ENCODE measurements around the gene UBN1. TPM values are rescaled to one million over a fixed set of nuclear protein-coding genes. Genes with fewer than 3 reads are reported as not detected.

UBN1 gene
- total RNA-seq, 1 experiment from 2014 or later, result 63.1 TPM

DNA sequence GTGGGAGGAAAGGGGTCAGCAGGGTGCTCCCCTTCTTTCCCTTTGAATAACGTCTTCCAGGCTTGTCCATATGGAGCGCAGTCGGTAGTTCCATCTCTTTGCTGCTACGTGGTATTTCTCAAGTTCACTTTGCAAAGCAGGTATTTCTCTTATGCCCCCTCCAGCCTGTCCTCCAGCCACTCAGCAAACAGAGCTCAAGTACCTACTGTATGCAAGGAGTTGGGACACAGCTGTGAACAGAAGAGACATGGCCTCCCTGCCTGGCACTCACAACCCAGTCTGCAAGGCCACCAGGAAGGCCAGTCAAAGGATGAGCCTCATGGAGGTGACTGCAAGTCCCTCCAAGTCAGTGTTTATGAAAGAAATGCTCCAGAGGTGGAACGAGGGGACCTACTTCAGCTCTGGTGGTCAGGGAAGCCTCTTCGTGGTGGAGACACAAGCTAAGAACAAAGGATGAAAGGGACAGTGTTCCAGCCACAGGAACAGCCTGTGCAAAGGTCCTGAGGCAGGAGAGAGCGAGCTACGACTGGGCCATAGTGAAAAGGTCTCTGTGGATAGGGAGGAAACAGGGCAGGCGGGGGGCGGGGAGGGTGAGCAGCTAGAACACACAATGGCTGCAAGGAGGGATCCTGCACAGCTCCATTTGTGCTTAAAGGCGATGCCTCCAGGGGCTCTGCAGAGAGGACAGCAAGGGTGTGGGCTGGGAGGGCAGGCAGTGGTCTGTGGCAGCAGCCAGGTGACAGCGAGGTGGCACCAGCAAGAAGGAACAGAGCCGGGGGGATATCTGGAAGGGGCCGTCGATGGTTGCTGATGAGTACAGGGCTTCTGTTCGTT is 57.0 kb downstream of the UBN1 start:
- H3K27ac ChIP-seq (ENCODE audit: low read length), result no peak overlapping the region
- no peak for TF ChIP-seq POLR2AphosphoS5 (IDR thresholded peaks at IDR 0.05; ENCODE audit: low read depth, low read length)
- no peak for TF ChIP-seq TCF7L2 (IDR thresholded peaks at IDR 0.05; ENCODE audit: low read depth, low read length)
- no peak for TF ChIP-seq SIN3A (IDR thresholded peaks at IDR 0.05; ENCODE audit: borderline replicate concordance, insufficient read depth, low read depth, low read length)
- TF ChIP-seq, protein P1, sequence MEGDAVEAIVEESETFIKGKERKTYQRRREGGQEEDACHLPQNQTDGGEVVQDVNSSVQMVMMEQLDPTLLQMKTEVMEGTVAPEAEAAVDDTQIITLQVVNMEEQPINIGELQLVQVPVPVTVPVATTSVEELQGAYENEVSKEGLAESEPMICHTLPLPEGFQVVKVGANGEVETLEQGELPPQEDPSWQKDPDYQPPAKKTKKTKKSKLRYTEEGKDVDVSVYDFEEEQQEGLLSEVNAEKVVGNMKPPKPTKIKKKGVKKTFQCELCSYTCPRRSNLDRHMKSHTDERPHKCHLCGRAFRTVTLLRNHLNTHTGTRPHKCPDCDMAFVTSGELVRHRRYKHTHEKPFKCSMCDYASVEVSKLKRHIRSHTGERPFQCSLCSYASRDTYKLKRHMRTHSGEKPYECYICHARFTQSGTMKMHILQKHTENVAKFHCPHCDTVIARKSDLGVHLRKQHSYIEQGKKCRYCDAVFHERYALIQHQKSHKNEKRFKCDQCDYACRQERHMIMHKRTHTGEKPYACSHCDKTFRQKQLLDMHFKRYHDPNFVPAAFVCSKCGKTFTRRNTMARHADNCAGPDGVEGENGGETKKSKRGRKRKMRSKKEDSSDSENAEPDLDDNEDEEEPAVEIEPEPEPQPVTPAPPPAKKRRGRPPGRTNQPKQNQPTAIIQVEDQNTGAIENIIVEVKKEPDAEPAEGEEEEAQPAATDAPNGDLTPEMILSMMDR (IDR thresholded peaks at IDR 0.05), result no peak
- TF ChIP-seq, protein P2, sequence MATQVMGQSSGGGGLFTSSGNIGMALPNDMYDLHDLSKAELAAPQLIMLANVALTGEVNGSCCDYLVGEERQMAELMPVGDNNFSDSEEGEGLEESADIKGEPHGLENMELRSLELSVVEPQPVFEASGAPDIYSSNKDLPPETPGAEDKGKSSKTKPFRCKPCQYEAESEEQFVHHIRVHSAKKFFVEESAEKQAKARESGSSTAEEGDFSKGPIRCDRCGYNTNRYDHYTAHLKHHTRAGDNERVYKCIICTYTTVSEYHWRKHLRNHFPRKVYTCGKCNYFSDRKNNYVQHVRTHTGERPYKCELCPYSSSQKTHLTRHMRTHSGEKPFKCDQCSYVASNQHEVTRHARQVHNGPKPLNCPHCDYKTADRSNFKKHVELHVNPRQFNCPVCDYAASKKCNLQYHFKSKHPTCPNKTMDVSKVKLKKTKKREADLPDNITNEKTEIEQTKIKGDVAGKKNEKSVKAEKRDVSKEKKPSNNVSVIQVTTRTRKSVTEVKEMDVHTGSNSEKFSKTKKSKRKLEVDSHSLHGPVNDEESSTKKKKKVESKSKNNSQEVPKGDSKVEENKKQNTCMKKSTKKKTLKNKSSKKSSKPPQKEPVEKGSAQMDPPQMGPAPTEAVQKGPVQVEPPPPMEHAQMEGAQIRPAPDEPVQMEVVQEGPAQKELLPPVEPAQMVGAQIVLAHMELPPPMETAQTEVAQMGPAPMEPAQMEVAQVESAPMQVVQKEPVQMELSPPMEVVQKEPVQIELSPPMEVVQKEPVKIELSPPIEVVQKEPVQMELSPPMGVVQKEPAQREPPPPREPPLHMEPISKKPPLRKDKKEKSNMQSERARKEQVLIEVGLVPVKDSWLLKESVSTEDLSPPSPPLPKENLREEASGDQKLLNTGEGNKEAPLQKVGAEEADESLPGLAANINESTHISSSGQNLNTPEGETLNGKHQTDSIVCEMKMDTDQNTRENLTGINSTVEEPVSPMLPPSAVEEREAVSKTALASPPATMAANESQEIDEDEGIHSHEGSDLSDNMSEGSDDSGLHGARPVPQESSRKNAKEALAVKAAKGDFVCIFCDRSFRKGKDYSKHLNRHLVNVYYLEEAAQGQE (IDR thresholded peaks at IDR 0.05; ENCODE audit: insufficient read depth in 1 of 2, low read depth in 2 of 2, low read length in 1 of 2), result no peak
- ChIA-PET POLR2A (no interaction called here), CTCF (no interaction called here)
- peaks cover 2% of the 10 kb centered on the region; the same call in 1 of the 2 replicates for H3K36me3 ChIP-seq (ENCODE audit: control insufficient read depth, insufficient read depth, low read length)
- no peak for ATAC-seq
- intact Hi-C loops (cut with micrococcal nuclease; ENCODE audit: unreplicated experiment), result no loop called here
- H3K4me3 ChIP-seq (ENCODE audit: low read depth in 2 of 2, low read length in 2 of 2), result no peak overlapping the region
- no TSS peak for BruUV-seq (replicated peaks)
- no peaks in the 10 kb centered on the region for H3K27me3 ChIP-seq (ENCODE audit: control insufficient read depth, insufficient read depth, low read length)
- no peak for DNase-seq (ENCODE audit: low read depth, low spot score)
- in situ Hi-C loops (cut with HindIII; ENCODE audit: low pct_unique_long_range_greater_than_20kb, low sequenced_read_pairs), result no loop called here
- H3K4me1 ChIP-seq (ENCODE audit: control insufficient read depth, insufficient read depth, low read length), result no peaks in the 10 kb centered on the region
- no peaks in the 10 kb centered on the region for H3K9me3 ChIP-seq (ENCODE audit: control insufficient read depth, insufficient read depth, low read depth, low read length)

DNA sequence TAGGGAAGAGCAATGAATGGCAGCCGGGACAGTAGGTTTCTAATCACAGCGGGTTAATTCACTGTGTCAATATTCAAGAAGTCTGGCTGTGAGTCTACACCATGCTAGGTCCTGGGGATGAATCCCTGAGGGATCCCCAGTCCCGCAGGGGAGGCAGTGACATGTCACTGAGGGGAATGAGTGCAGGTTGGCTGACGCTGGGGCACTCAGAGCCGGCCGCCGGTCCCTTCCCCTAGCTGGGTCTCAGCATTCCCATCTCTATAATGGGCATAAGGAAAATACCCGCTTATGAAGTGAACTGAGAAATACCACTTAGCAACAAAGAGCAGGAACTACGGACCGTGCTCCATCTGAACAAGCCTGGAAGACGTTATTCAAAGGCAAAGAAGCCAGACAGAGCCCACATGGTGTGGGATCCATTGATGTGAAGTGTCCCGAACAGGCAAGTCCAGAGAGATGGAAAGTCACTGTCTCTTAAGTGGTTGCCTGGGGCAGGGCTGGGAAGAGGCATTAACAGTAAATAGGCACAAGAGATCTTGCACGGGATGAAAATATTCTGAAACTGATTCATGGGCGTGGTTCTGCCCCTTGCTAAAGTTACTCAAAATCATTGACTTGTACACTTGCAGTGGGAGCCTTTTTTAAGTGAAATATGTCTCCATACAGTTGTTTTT is 57.8 kb downstream of the UBN1 start:
- no peak for DNase-seq (ENCODE audit: low read depth, low spot score)
- no peak for ATAC-seq
- H3K36me3 ChIP-seq (ENCODE audit: control insufficient read depth, insufficient read depth, low read length), result no peaks in the 10 kb centered on the region; the same call in 1 of the 2 replicates
- no peaks in the 10 kb centered on the region for H3K4me1 ChIP-seq (ENCODE audit: control insufficient read depth, insufficient read depth, low read length)
- ChIA-PET CTCF (no interaction called here), POLR2A (no interaction called here)
- no peaks in the 10 kb centered on the region for H3K27me3 ChIP-seq (ENCODE audit: control insufficient read depth, insufficient read depth, low read length)
- intact Hi-C loops (cut with micrococcal nuclease; ENCODE audit: unreplicated experiment), result no loop called here
- H3K27ac ChIP-seq (ENCODE audit: low read length), result no peak overlapping the region
- TF ChIP-seq TCF7L2 (IDR thresholded peaks at IDR 0.05; ENCODE audit: low read depth, low read length), result no peak
- no peak for TF ChIP-seq SIN3A (IDR thresholded peaks at IDR 0.05; ENCODE audit: borderline replicate concordance, insufficient read depth, low read depth, low read length)
- TF ChIP-seq, protein P2 (IDR thresholded peaks at IDR 0.05; ENCODE audit: insufficient read depth in 1 of 2, low read depth in 2 of 2, low read length in 1 of 2), result no peak
- TF ChIP-seq POLR2AphosphoS5 (IDR thresholded peaks at IDR 0.05; ENCODE audit: low read depth, low read length), result no peak
- TF ChIP-seq, protein P1 (IDR thresholded peaks at IDR 0.05), result no peak
- no peaks in the 10 kb centered on the region for H3K9me3 ChIP-seq (ENCODE audit: control insufficient read depth, insufficient read depth, low read depth, low read length)
- no TSS peak for BruUV-seq (replicated peaks)
- in situ Hi-C loops (cut with HindIII; ENCODE audit: low pct_unique_long_range_greater_than_20kb, low sequenced_read_pairs), result no loop called here
- no peak overlapping the region for H3K4me3 ChIP-seq (ENCODE audit: low read depth in 2 of 2, low read length in 2 of 2)
